ENCODE measurements around the gene TFCP2.

Gene TFCP2

DNA sequence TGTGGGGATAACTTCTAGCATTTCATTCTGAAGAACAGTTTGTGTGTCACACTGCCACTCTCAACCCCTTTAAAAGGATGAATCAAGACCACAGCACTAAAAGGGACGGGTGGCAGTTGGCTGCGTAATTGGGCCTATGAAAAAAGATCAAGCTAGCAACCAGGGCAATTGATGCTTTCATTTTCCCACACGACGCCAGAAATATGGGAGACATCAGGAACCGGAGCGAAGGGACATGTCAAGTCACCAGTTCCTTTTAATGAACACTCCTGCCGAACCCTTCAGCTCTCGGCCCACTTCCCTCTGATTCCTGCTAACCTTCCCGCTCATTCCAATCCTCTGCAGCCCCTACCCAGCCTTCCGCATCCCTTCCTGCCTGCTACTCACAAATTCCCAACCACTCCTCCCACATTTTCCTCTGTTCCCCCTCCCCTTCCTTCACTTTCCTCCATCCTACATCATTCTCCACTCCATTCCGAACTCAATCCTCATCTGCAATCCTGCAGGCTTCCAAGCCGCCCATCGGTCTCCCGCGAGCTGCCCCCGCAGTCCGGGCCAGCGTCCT, 90.3 kb downstream of the TFCP2 start (continued):
- TF ChIP-seq ZFHX2 (tag by site-specific recombination; conservative IDR thresholded peaks at IDR 0.05) (peak; percentile 99), ZNF837 (tag by site-specific recombination; IDR thresholded peaks at IDR 0.05) (no peak), ZNF677 (tag by site-specific recombination; IDR thresholded peaks at IDR 0.05) (no peak), TCF7L2 (IDR thresholded peaks at IDR 0.05; ENCODE audit: borderline replicate concordance, low read depth, low read length) (no peak), SCRT1 (tag by site-specific recombination; IDR thresholded peaks at IDR 0.05; ENCODE audit: borderline replicate concordance) (no peak), ZNF155 (tag by site-specific recombination; IDR thresholded peaks at IDR 0.05) (no peak), RBAK (tag by site-specific recombination; IDR thresholded peaks at IDR 0.05) (no peak), ZNF561 (tag by site-specific recombination; IDR thresholded peaks at IDR 0.05; ENCODE audit: borderline replicate concordance) (no peak), PRDM1 (tag by site-specific recombination; IDR thresholded peaks at IDR 0.05) (peak; percentile 84), ZNF19 (tag by site-specific recombination; IDR thresholded peaks at IDR 0.05; ENCODE audit: low read depth) (no peak), YY1 (tag by site-specific recombination; IDR thresholded peaks at IDR 0.05) (no peak; the same call in 1 of the 2 replicates), BCL11A (tag by site-specific recombination; IDR thresholded peaks at IDR 0.05; ENCODE audit: low read depth) (no peak), YY2 (tag by site-specific recombination; IDR thresholded peaks at IDR 0.05) (peak; percentile 74), ZFP69B (tag by site-specific recombination; IDR thresholded peaks at IDR 0.05) (no peak), ZFP41 (tag by site-specific recombination; IDR thresholded peaks at IDR 0.05; ENCODE audit: borderline replicate concordance) (no peak), ZNF391 (tag by site-specific recombination; IDR thresholded peaks at IDR 0.05; ENCODE audit: borderline replicate concordance, low read depth) (no peak; the same call in 1 of the 2 replicates), KLF16 (tag by site-specific recombination; IDR thresholded peaks at IDR 0.05) (peak; percentile 77; the same call in 1 of the 2 replicates), ZNF146 (tag by site-specific recombination; IDR thresholded peaks at IDR 0.05) (no peak)
- TF ChIP-seq, protein P1, sequence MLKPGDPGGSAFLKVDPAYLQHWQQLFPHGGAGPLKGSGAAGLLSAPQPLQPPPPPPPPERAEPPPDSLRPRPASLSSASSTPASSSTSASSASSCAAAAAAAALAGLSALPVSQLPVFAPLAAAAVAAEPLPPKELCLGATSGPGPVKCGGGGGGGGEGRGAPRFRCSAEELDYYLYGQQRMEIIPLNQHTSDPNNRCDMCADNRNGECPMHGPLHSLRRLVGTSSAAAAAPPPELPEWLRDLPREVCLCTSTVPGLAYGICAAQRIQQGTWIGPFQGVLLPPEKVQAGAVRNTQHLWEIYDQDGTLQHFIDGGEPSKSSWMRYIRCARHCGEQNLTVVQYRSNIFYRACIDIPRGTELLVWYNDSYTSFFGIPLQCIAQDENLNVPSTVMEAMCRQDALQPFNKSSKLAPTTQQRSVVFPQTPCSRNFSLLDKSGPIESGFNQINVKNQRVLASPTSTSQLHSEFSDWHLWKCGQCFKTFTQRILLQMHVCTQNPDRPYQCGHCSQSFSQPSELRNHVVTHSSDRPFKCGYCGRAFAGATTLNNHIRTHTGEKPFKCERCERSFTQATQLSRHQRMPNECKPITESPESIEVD (tag by site-specific recombination; IDR thresholded peaks at IDR 0.05) = no peak
- TF ChIP-seq, protein P2, sequence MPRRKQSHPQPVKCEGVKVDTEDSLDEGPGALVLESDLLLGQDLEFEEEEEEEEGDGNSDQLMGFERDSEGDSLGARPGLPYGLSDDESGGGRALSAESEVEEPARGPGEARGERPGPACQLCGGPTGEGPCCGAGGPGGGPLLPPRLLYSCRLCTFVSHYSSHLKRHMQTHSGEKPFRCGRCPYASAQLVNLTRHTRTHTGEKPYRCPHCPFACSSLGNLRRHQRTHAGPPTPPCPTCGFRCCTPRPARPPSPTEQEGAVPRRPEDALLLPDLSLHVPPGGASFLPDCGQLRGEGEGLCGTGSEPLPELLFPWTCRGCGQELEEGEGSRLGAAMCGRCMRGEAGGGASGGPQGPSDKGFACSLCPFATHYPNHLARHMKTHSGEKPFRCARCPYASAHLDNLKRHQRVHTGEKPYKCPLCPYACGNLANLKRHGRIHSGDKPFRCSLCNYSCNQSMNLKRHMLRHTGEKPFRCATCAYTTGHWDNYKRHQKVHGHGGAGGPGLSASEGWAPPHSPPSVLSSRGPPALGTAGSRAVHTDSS (tag by site-specific recombination; IDR thresholded peaks at IDR 0.05) = no peak
- TF ChIP-seq, protein P3, sequence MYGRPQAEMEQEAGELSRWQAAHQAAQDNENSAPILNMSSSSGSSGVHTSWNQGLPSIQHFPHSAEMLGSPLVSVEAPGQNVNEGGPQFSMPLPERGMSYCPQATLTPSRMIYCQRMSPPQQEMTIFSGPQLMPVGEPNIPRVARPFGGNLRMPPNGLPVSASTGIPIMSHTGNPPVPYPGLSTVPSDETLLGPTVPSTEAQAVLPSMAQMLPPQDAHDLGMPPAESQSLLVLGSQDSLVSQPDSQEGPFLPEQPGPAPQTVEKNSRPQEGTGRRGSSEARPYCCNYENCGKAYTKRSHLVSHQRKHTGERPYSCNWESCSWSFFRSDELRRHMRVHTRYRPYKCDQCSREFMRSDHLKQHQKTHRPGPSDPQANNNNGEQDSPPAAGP (tag by site-specific recombination; IDR thresholded peaks at IDR 0.05) = no peak
- TF ChIP-seq, protein P4, sequence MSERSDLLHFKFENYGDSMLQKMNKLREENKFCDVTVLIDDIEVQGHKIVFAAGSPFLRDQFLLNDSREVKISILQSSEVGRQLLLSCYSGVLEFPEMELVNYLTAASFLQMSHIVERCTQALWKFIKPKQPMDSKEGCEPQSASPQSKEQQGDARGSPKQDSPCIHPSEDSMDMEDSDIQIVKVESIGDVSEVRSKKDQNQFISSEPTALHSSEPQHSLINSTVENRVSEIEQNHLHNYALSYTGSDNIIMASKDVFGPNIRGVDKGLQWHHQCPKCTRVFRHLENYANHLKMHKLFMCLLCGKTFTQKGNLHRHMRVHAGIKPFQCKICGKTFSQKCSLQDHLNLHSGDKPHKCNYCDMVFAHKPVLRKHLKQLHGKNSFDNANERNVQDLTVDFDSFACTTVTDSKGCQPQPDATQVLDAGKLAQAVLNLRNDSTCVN (tag by site-specific recombination; optimal IDR thresholded peaks at IDR 0.05) = no peak
- TF ChIP-seq, protein P5, sequence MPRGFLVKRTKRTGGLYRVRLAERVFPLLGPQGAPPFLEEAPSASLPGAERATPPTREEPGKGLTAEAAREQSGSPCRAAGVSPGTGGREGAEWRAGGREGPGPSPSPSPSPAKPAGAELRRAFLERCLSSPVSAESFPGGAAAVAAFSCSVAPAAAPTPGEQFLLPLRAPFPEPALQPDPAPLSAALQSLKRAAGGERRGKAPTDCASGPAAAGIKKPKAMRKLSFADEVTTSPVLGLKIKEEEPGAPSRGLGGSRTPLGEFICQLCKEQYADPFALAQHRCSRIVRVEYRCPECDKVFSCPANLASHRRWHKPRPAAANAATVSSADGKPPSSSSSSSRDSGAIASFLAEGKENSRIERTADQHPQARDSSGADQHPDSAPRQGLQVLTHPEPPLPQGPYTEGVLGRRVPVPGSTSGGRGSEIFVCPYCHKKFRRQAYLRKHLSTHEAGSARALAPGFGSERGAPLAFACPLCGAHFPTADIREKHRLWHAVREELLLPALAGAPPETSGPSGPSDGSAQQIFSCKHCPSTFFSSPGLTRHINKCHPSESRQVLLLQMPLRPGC (tag by site-specific recombination; IDR thresholded peaks at IDR 0.05) = no peak
- TF ChIP-seq, protein P6, sequence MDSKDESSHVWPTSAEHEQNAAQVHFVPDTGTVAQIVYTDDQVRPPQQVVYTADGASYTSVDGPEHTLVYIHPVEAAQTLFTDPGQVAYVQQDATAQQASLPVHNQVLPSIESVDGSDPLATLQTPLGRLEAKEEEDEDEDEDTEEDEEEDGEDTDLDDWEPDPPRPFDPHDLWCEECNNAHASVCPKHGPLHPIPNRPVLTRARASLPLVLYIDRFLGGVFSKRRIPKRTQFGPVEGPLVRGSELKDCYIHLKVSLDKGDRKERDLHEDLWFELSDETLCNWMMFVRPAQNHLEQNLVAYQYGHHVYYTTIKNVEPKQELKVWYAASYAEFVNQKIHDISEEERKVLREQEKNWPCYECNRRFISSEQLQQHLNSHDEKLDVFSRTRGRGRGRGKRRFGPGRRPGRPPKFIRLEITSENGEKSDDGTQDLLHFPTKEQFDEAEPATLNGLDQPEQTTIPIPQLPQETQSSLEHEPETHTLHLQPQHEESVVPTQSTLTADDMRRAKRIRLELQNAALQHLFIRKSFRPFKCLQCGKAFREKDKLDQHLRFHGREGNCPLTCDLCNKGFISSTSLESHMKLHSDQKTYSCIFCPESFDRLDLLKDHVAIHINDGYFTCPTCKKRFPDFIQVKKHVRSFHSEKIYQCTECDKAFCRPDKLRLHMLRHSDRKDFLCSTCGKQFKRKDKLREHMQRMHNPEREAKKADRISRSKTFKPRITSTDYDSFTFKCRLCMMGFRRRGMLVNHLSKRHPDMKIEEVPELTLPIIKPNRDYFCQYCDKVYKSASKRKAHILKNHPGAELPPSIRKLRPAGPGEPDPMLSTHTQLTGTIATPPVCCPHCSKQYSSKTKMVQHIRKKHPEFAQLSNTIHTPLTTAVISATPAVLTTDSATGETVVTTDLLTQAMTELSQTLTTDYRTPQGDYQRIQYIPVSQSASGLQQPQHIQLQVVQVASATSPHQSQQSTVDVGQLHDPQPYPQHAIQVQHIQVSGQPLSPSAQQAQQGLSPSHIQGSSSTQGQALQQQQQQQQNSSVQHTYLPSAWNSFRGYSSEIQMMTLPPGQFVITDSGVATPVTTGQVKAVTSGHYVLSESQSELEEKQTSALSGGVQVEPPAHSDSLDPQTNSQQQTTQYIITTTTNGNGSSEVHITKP (tag by site-specific recombination; IDR thresholded peaks at IDR 0.05) = peak; percentile 76
- TF ChIP-seq, protein P7, sequence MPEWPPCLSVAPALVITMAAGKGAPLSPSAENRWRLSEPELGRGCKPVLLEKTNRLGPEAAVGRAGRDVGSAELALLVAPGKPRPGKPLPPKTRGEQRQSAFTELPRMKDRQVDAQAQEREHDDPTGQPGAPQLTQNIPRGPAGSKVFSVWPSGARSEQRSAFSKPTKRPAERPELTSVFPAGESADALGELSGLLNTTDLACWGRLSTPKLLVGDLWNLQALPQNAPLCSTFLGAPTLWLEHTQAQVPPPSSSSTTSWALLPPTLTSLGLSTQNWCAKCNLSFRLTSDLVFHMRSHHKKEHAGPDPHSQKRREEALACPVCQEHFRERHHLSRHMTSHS (tag by site-specific recombination; IDR thresholded peaks at IDR 0.05) = no peak
- TF ChIP-seq, protein P8, sequence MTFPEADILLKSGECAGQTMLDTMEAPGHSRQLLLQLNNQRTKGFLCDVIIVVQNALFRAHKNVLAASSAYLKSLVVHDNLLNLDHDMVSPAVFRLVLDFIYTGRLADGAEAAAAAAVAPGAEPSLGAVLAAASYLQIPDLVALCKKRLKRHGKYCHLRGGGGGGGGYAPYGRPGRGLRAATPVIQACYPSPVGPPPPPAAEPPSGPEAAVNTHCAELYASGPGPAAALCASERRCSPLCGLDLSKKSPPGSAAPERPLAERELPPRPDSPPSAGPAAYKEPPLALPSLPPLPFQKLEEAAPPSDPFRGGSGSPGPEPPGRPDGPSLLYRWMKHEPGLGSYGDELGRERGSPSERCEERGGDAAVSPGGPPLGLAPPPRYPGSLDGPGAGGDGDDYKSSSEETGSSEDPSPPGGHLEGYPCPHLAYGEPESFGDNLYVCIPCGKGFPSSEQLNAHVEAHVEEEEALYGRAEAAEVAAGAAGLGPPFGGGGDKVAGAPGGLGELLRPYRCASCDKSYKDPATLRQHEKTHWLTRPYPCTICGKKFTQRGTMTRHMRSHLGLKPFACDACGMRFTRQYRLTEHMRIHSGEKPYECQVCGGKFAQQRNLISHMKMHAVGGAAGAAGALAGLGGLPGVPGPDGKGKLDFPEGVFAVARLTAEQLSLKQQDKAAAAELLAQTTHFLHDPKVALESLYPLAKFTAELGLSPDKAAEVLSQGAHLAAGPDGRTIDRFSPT (tag by site-specific recombination; IDR thresholded peaks at IDR 0.05) = no peak
